Mesenchymal stem cell (in vitro differentiated cells and primary cell): ENCODE results near the gene NOTCH3.
A peak's percentile ranks its signal among the peaks of the same experiment; 100 is the strongest.

Source experiments
- DNase-seq: peaks from one replicate; pipeline ENCODE4 v3.0.0-alpha.2; 2013
- H2AFZ ChIP-seq: one replicate; pipeline ENCODE4 v1.6.1; 2013; ENCODE audit warnings: low read depth, mild to moderate bottlenecking, control low read depth, inconsistent platforms, low read length, moderate library complexity
- H2AK5ac ChIP-seq: 2 replicates; pipeline ENCODE4 v1.6.1; 2013; ENCODE audit warnings: low read length, moderate library complexity, mild to moderate bottlenecking, inconsistent platforms; ENCODE audit not compliant: severe bottlenecking
- H2BK120ac ChIP-seq: one replicate; pipeline ENCODE4 v1.6.1; 2013; ENCODE audit warnings: low read depth, mild to moderate bottlenecking, inconsistent platforms, low read length, moderate library complexity
- H2BK12ac ChIP-seq, 2 experiments: one replicate each; pipeline ENCODE4 v1.6.1; 2013; ENCODE audit warnings: inconsistent platforms in 2 of 2, low read length in 2 of 2, mild to moderate bottlenecking in 2 of 2, moderate library complexity in 2 of 2, control low read depth in 1 of 2
- H2BK15ac ChIP-seq: one replicate; pipeline ENCODE4 v1.6.1; 2013; ENCODE audit warnings: mild to moderate bottlenecking, low read depth, inconsistent platforms; ENCODE audit not compliant: poor library complexity, severe bottlenecking
- H2BK5ac ChIP-seq: 2 replicates; pipeline ENCODE4 v1.6.1; 2013; ENCODE audit warnings: low read depth, mild to moderate bottlenecking, low read length, control low read depth, inconsistent platforms; ENCODE audit not compliant: poor library complexity, severe bottlenecking
- H3K14ac ChIP-seq, 2 experiments: one replicate each; pipeline ENCODE4 v1.6.1; 2013; ENCODE audit warnings: inconsistent platforms in 2 of 2, low read length in 2 of 2, control low read depth in 1 of 2, mild to moderate bottlenecking in 1 of 2, moderate library complexity in 1 of 2
- H3K18ac ChIP-seq, 2 experiments: one replicate each; pipeline ENCODE4 v1.6.1; 2013; ENCODE audit warnings: inconsistent platforms in 2 of 2, low read length in 2 of 2, control low read depth in 1 of 2, low read depth in 1 of 2, mild to moderate bottlenecking in 1 of 2
- H3K23ac ChIP-seq, 2 experiments: one replicate each; pipeline ENCODE4 v1.6.1; 2013; ENCODE audit warnings: inconsistent platforms in 2 of 2, low read length in 2 of 2, mild to moderate bottlenecking in 2 of 2, moderate library complexity in 2 of 2, control low read depth in 1 of 2
- H3K27ac ChIP-seq: 2 replicates; pipeline ENCODE4 v1.5.1; 2013; ENCODE audit warnings: mild to moderate bottlenecking, moderate library complexity, low read length, control low read depth, inconsistent platforms; ENCODE audit not compliant: poor library complexity, severe bottlenecking
- H3K27me3 ChIP-seq, 2 experiments: 2 replicates each; pipeline versions ENCODE4 v1.6.1 to v1.7.0; 2013; ENCODE audit warnings: low read length in 2 of 2, mild to moderate bottlenecking in 2 of 2, moderate library complexity in 2 of 2, control low read depth in 1 of 2, inconsistent platforms in 1 of 2; ENCODE audit not compliant: control insufficient read depth in 1 of 2, insufficient read depth in 1 of 2
- H3K36me3 ChIP-seq, 2 experiments: 2 replicates each; pipeline versions ENCODE4 v1.6.1 to v1.7.0; 2013; ENCODE audit warnings: low read length in 2 of 2, control low read depth in 1 of 2, inconsistent platforms in 1 of 2, low read depth in 1 of 2, mild to moderate bottlenecking in 1 of 2; ENCODE audit not compliant: insufficient read depth in 2 of 2, control insufficient read depth in 1 of 2
- H3K4ac ChIP-seq, 2 experiments: one replicate each; pipeline ENCODE4 v1.6.1; 2013; ENCODE audit warnings: inconsistent platforms in 2 of 2, low read length in 2 of 2, mild to moderate bottlenecking in 2 of 2, moderate library complexity in 2 of 2, control low read depth in 1 of 2, low read depth in 1 of 2
- H3K4me1 ChIP-seq: 2 replicates; pipeline ENCODE4 v1.6.1; 2013; ENCODE audit warnings: low read depth, low read length, control low read depth; ENCODE audit not compliant: control insufficient read depth, insufficient read depth
- H3K4me2 ChIP-seq: 2 replicates; pipeline ENCODE4 v1.6.1; 2013; ENCODE audit warnings: low read length, mild to moderate bottlenecking, inconsistent platforms; ENCODE audit not compliant: poor library complexity, severe bottlenecking
- H3K4me3 ChIP-seq, 2 experiments: 2 replicates each; pipeline versions ENCODE4 v1.5.1 to v1.7.0; 2013; ENCODE audit warnings: low read length in 2 of 2, mild to moderate bottlenecking in 2 of 2, control low read depth in 1 of 2, low read depth in 1 of 2; ENCODE audit not compliant: insufficient read depth in 1 of 2
- H3K79me1 ChIP-seq: replicated peaks from 2 replicates; pipeline ENCODE4 v1.6.1; 2013; ENCODE audit warnings: mild to moderate bottlenecking, control low read depth, low read length, inconsistent platforms; ENCODE audit not compliant: poor library complexity, severe bottlenecking
- H3K9ac ChIP-seq: 2 replicates; pipeline ENCODE4 v1.7.0; 2013; ENCODE audit warnings: mild to moderate bottlenecking, low read length, moderate library complexity
- H3K9me3 ChIP-seq: 2 replicates; pipeline ENCODE4 v1.7.0; 2013; ENCODE audit warnings: mild to moderate bottlenecking, low read length; ENCODE audit not compliant: control insufficient read depth
- H4K8ac ChIP-seq: one replicate; pipeline ENCODE4 v1.6.1; 2013; ENCODE audit warnings: inconsistent platforms, mild to moderate bottlenecking, low read length, moderate library complexity
- H4K91ac ChIP-seq: one replicate; pipeline ENCODE4 v1.6.1; 2013; ENCODE audit warnings: mild to moderate bottlenecking, low read length, inconsistent platforms
- WGBS: methylation state at CpG from one replicate; pipeline ENCODE4 v1.1.7; 2013; ENCODE audit warnings: mixed read lengths; 5-methylcytosine and 5-hydroxymethylcytosine counted together

The NOTCH3 gene

GRCh38 chr19:15126131-15126910, 74.5 kb downstream of the NOTCH3 start:
- peaks cover 16% of the 10 kb centered on the region in 2 experiments for H3K36me3 ChIP-seq
- no peak overlapping the region for H3K23ac ChIP-seq
- H3K79me1 ChIP-seq: peaks cover 17% of the 10 kb centered on the region
- H2BK15ac ChIP-seq: no peak overlapping the region
- no peak overlapping the region for H2AFZ ChIP-seq
- peak overlapping the region; percentile 94 for H3K9ac ChIP-seq
- no peak overlapping the region for H3K4me2 ChIP-seq
- H2AK5ac ChIP-seq: no peak overlapping the region
- H3K14ac ChIP-seq: no peak overlapping the region
- no peak overlapping the region for H2BK5ac ChIP-seq
- no peak overlapping the region for H4K8ac ChIP-seq
- H3K4me1 ChIP-seq: peaks cover 16% of the 10 kb centered on the region
- no peak overlapping the region for H4K91ac ChIP-seq
- peak; percentile 46 for DNase-seq
- H2BK120ac ChIP-seq: no peak overlapping the region
- no peak overlapping the region for H2BK12ac ChIP-seq
- H3K4ac ChIP-seq: no peak overlapping the region
- H3K4me3 ChIP-seq: peak overlapping the region in 1 of 2 experiments; percentile 97
- no peaks in the 10 kb centered on the region for H3K9me3 ChIP-seq
- H3K27ac ChIP-seq: no peak overlapping the region
- whole genome bisulfite sequencing: 92% methylated on average over 1 of the region's 2 CpGs
- no peak overlapping the region for H3K18ac ChIP-seq
- peaks cover 0 to 9% of the 10 kb centered on the region in 2 experiments for H3K27me3 ChIP-seq

GRCh38 chr19:15125232-15126067, 75.3 kb downstream of the NOTCH3 start:
- Histone ChIP-seq H3K9me3 (no peaks in the 10 kb centered on the region), H3K4me2 (peak overlapping the region; percentile 73), H2BK15ac (peak overlapping the region; percentile 80), H3K14ac (peak overlapping the region in 1 of 2 experiments; percentile 72), H3K4ac (peak overlapping the region; percentile 85 to 96), H3K36me3 (peaks cover 23 to 25% of the 10 kb centered on the region in 2 experiments), H3K18ac (peak overlapping the region; percentile 87 to 96), H3K4me3 (peak overlapping the region; percentile 87 to 97), H3K9ac (peak overlapping the region; percentile 94), H3K79me1 (peaks cover 18% of the 10 kb centered on the region), H2BK5ac (peak overlapping the region; percentile 45), H4K91ac (peak overlapping the region; percentile 96), H2BK120ac (peak overlapping the region; percentile 78), H4K8ac (peak overlapping the region; percentile 99), H2AFZ (peak overlapping the region; percentile 33), H2AK5ac (no peak overlapping the region), H3K27ac (peak overlapping the region; percentile 72), H2BK12ac (peak overlapping the region; percentile 52 to 61), H3K23ac (no peak overlapping the region), H3K4me1 (peaks cover 16% of the 10 kb centered on the region), H3K27me3 (peaks cover 0 to 7% of the 10 kb centered on the region in 2 experiments)
- peak; percentile 98 for DNase-seq
- under 1% methylated on average over 55 of the region's 61 CpGs for WGBS

- H3K36me3 ChIP-seq: peaks cover 30 to 33% of the 10 kb centered on the region in 2 experiments
- peaks cover 0 to under 1% of the 10 kb centered on the region in 2 experiments for H3K27me3 ChIP-seq
- WGBS: 8% methylated on average over 31 of the region's 33 CpGs
- H2BK15ac ChIP-seq: no peak overlapping the region
- H3K4ac ChIP-seq: peak overlapping the region in 1 of 2 experiments; percentile 85
- H2BK12ac ChIP-seq: peak overlapping the region in 1 of 2 experiments; percentile 51
- peak overlapping the region; percentile 94 for H3K9ac ChIP-seq
- peak; percentile 42 for DNase-seq
- H3K9me3 ChIP-seq: no peaks in the 10 kb centered on the region
- H4K8ac ChIP-seq: peak overlapping the region; percentile 74
- peak overlapping the region; percentile 87 to 97 for H3K4me3 ChIP-seq
- H3K27ac ChIP-seq: no peak overlapping the region
- peak overlapping the region; percentile 73 for H3K4me2 ChIP-seq
- H4K91ac ChIP-seq: peak overlapping the region; percentile 62
- peak overlapping the region in 1 of 2 experiments; percentile 72 for H3K14ac ChIP-seq
- H3K79me1 ChIP-seq: peaks cover 26% of the 10 kb centered on the region
- H2BK5ac ChIP-seq: no peak overlapping the region
- no peak overlapping the region for H2AK5ac ChIP-seq
- peak overlapping the region; percentile 87 to 96 for H3K18ac ChIP-seq
- peaks cover 16% of the 10 kb centered on the region for H3K4me1 ChIP-seq
- H2BK120ac ChIP-seq: no peak overlapping the region
- no peak overlapping the region for H3K23ac ChIP-seq
- H2AFZ ChIP-seq: peak overlapping the region; percentile 36
Measured at GRCh38 chr19:15124572-15125231, 76.1 kb downstream of the NOTCH3 start.
